Astrocyte of the spinal cord (primary cell): ENCODE measurements around the gene TCIRG1.

Experiments
- DNase-seq: peaks from one replicate; pipeline ENCODE4 v3.0.0; 2011; ENCODE audit warnings: low read depth, low spot score
- H3K4me3 ChIP-seq: 2 replicates; pipeline ENCODE4 v1.5.1; 2011; ENCODE audit warnings: low read depth, mild to moderate bottlenecking, low read length, moderate library complexity
- in situ Hi-C: cut with HindIII; loops from 2 replicates; pipeline ENCODE4 v1.10.0; 2017; ENCODE audit warnings: low sequenced_read_pairs
- TF ChIP-seq, protein P1 (sequence below): IDR thresholded peaks from 2 replicates; pipeline ENCODE4 v1.5.1; 2012; ENCODE audit warnings: low read depth, mild to moderate bottlenecking, low read length, inconsistent platforms

The TCIRG1 gene

GRCh38 chr11:68071281-68072048 lies 32.6 kb downstream of the TCIRG1 start:
- no peak overlapping the region for H3K4me3 ChIP-seq
- in situ Hi-C loops, result no loop called here
- TF ChIP-seq, protein P1, sequence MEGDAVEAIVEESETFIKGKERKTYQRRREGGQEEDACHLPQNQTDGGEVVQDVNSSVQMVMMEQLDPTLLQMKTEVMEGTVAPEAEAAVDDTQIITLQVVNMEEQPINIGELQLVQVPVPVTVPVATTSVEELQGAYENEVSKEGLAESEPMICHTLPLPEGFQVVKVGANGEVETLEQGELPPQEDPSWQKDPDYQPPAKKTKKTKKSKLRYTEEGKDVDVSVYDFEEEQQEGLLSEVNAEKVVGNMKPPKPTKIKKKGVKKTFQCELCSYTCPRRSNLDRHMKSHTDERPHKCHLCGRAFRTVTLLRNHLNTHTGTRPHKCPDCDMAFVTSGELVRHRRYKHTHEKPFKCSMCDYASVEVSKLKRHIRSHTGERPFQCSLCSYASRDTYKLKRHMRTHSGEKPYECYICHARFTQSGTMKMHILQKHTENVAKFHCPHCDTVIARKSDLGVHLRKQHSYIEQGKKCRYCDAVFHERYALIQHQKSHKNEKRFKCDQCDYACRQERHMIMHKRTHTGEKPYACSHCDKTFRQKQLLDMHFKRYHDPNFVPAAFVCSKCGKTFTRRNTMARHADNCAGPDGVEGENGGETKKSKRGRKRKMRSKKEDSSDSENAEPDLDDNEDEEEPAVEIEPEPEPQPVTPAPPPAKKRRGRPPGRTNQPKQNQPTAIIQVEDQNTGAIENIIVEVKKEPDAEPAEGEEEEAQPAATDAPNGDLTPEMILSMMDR, result no peak
- no peak for DNase-seq

- in situ Hi-C loops, result no loop called here
- TF ChIP-seq, protein P1, result no peak
- no peak for DNase-seq
- H3K4me3 ChIP-seq, result no peak overlapping the region
Observed at GRCh38 chr11:68074584-68075352, 35.9 kb downstream of the TCIRG1 start.

GRCh38 chr11:68076371-68077042 lies 37.7 kb downstream of the TCIRG1 start:
- no peak for DNase-seq
- H3K4me3 ChIP-seq, result no peak overlapping the region
- in situ Hi-C loops, result no loop called here
- TF ChIP-seq, protein P1, result no peak

GRCh38 chr11:68077617-68078582 lies 39.1 kb downstream of the TCIRG1 start:
- in situ Hi-C loops, result no loop called here
- TF ChIP-seq, protein P1, result no peak
- H3K4me3 ChIP-seq, result no peak overlapping the region
- no peak for DNase-seq

DNA sequence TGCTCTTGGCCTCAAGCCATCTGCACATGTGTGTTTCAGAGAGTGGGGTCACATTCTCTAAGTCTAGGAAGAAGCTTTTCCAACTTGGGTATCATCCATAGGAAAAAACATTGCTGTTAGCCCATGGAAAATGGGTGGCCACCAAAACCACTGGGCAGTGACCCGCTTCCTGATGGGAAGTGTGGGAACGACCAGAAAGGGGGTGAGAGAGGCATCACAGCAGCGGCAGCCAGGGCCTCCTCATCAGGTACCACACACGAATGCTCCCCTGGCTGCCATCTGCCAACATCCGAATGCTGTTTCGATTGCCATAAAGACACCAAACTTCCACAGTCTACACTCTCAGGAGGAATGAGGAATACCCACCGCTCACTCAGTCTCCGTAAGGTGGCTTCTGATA lies 42.0 kb downstream of the TCIRG1 start:
- DNase-seq, result no peak
- in situ Hi-C loops, result no loop called here
- H3K4me3 ChIP-seq, result no peak overlapping the region
- TF ChIP-seq, protein P1, result no peak

DNA sequence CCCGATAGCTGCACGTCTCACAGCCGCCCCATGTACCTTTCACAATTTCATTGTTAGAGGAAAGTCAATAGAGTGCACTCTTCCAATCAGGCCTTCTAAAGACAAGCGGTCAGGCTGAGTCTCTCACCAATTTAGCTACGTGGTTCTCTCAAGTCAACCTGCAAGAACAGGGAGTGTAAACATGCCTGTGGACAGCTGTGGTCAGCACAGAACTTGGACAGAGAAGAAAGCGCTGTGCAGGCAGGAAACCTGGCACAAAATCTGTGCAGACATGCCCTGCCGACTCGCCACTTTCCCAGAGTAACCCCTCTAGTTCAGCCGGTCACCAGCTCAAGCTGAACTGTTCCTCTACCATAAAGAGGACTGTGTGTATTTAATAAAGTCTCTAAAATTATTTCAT lies 42.9 kb downstream of the TCIRG1 start:
- DNase-seq, result peak; percentile 45
- TF ChIP-seq, protein P1, result no peak
- in situ Hi-C loops, result no loop called here
- H3K4me3 ChIP-seq, result no peak overlapping the region
